Measurements from ENCODE around the gene WNT1. TPM values are rescaled to one million over a fixed set of nuclear protein-coding genes. Genes with fewer than 3 reads are reported as not detected.

Gene WNT1
- total RNA-seq, 2 experiments from 2014 or later = 0.87 to 1.2 TPM

DNA sequence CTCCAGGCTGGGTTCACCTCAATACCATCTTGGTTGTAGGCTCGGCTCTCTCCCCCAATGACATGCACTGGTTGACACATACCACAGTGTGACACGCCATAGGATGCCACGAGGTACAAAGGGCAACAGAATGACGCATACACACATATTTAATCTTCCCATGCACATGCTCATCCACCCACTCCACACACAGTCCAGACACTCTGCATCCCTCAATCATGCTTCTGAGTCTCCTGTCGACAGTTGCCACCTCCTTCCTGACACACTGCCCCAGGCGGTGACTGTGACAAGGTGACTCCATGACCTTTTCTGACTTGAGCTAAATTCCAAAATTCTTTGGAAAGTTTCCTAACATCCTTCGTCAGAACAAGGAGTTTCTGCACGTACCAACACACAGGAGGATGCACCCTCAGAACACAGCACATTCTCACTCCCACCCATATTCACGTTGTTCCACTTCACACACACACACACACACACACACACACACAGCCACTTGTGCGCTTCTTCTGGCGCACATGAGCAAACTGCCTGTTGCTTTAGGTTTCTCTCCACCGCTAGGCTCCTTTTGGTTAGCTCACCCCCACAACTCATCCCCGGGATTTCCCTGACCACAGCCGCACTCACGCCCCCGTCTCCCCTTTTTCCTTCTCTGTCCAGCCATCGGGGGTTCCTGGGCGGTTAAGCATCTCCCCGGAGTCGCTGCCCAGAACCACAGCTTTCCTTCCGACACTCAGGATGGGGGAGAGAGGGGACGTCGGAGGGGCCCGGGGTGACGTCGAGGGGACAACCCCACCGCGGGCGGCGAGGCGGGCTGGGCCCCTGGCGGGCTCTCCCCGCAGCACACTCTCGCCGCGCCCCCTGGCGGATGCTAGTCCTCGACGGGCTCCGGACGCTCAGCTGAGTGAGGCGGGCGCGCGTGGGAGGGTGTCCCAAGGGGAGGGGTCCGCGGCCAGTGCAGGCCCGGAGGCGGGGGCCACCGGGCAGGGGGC lies 536 bp upstream of the WNT1 start:
- H3K27me3 Mint-ChIP-seq = peaks cover 84% of the 10 kb centered on the region
- no peaks in the 10 kb centered on the region for H3K36me3 Mint-ChIP-seq
- CTCF ChIA-PET = interaction anchor here (0.7 to 39.1 kb wide), 30 partner anchors 8 to 258 kb away, joined by 3 to 921 read pairs (median 4); partner anchors contain the start of genes ARF3, DDN, DDX23 and DHH
- no peaks in the 10 kb centered on the region for H3K9me3 Mint-ChIP-seq (ENCODE audit: low read depth)
- H3K4me3 Mint-ChIP-seq = peak overlapping the region; percentile 22
- peak; percentile 81 for DNase-seq
- ATAC-seq = peak; percentile 62
- H3K27ac Mint-ChIP-seq = no peak overlapping the region
- H3K4me1 Mint-ChIP-seq = peaks cover 56% of the 10 kb centered on the region

DNA sequence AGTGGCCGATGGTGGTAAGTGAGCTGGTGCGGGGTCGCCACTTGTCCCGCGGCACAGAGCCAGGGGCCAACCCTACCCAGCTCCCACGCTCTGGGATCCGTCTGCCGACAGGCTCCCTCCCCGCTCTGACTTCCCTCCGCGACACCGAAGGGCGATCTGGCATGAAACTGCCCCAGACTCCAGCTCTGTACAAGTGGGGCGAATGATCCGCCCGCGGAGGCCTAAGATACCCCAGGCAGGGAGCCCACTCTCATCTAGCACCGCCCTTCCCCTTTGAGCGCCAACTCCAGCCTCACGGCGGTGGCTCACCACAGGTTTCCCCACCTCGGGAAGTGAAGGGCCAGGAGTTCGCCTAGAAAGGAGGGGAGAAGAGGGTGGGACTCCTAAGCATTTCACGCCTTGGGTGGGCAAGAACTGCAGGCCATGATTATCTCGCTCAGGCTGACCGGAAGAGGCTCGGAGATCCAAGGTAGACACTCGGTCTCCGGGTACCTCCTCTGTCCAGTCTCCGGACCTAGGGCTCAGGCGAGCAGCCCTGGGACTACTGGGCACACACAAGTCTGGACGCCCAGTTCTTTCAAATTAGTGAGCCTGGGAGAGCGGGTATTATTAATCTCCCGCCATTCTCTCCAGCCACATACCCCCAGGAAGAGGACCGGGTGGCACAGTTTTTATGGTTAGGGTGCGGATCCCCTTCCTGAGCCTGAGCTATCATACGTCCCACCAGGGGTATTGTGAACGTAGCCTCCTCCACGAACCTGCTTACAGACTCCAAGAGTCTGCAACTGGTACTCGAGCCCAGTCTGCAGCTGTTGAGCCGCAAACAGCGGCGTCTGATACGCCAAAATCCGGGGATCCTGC lies 849 bp downstream of the WNT1 start:
- peak overlapping the region; percentile 64 for H3K27ac Mint-ChIP-seq
- DNase-seq = no peak
- H3K27me3 Mint-ChIP-seq = peaks cover 82% of the 10 kb centered on the region
- no peaks in the 10 kb centered on the region for H3K9me3 Mint-ChIP-seq (ENCODE audit: low read depth)
- CTCF ChIA-PET = interaction anchor here (0.7 to 39.1 kb wide), 27 partner anchors 9 to 187 kb away, joined by 3 to 921 read pairs (median 4); partner anchors contain the start of genes ARF3, DDN, DDX23 and DHH
- ATAC-seq = peak; percentile 6
- H3K36me3 Mint-ChIP-seq = no peaks in the 10 kb centered on the region
- H3K4me3 Mint-ChIP-seq = peak overlapping the region; percentile 75
- H3K4me1 Mint-ChIP-seq = peaks cover 50% of the 10 kb centered on the region

DNA sequence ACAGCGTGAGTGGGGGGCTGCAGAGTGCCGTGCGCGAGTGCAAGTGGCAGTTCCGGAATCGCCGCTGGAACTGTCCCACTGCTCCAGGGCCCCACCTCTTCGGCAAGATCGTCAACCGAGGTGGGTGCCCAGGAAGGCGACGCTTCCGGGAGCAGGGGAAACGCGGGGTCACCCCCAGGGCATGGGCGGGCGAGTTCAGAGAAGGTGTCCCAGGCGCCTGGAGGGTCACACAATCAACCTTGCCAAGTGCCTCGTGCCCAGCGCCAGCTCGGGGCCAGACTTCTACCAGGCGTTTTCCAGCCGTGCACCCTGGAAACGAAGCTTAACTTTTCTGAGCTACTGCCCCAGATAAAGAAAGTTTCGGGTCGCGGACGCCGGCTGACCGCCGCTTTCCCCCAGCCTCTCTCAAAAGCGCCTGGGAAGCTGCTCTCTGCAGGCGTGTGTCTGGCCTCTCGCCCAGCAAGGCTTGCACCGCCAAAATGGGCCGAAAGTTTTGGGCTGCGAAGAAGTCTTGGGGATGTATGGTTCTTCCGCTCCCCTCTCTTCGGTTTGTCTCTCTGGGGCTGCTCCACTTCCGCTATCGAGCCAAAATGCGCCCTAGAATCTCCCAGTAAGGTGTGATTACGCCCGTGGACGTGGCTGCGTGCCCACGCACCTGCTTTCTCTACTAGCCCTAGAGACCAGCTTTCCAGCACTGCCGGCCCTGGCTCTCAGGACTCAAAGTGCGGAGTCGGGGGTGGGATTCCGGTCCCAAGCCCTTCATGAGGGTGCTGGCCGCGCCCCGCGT lies 1.7 kb downstream of the WNT1 start:
- Mint-ChIP-seq H3K36me3 (no peaks in the 10 kb centered on the region), H3K9me3 (ENCODE audit: low read depth) (no peaks in the 10 kb centered on the region), H3K4me3 (peak overlapping the region; percentile 75), H3K27me3 (peaks cover 81% of the 10 kb centered on the region), H3K27ac (peak overlapping the region; percentile 64), H3K4me1 (peaks cover 50% of the 10 kb centered on the region)
- ATAC-seq (peak; percentile 49), DNase-seq (peak; percentile 74)
- CTCF ChIA-PET = interaction anchor here (0.8 to 39.1 kb wide), 18 partner anchors 10 to 151 kb away, joined by 3 to 921 read pairs (median 4); partner anchors contain the start of genes ARF3, DDN, DDX23 and FKBP11

DNA sequence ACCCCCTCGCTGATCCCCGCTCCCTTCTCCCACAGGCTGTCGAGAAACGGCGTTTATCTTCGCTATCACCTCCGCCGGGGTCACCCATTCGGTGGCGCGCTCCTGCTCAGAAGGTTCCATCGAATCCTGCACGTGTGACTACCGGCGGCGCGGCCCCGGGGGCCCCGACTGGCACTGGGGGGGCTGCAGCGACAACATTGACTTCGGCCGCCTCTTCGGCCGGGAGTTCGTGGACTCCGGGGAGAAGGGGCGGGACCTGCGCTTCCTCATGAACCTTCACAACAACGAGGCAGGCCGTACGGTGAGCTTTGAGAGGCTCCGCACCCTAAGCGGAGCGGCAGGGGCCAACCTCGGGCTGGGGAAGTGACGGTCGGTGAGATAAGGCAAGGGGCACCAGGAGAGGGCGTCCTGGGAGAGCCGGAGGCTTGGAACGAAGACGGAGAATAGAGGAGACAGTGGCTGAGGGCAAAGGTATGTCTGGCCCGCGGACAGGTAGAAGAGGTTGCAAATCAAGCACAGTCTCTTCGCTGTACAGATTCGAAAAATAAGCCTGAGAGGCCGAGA lies 2.3 kb downstream of the WNT1 start:
- DNase-seq (peak; percentile 56), ATAC-seq (peak; percentile 6)
- CTCF ChIA-PET = interaction anchor here (0.9 to 39.1 kb wide), 12 partner anchors 10 to 131 kb away, joined by 3 to 921 read pairs (median 17); partner anchors contain the start of genes ARF3, DDN, DDX23 and FKBP11

DNA sequence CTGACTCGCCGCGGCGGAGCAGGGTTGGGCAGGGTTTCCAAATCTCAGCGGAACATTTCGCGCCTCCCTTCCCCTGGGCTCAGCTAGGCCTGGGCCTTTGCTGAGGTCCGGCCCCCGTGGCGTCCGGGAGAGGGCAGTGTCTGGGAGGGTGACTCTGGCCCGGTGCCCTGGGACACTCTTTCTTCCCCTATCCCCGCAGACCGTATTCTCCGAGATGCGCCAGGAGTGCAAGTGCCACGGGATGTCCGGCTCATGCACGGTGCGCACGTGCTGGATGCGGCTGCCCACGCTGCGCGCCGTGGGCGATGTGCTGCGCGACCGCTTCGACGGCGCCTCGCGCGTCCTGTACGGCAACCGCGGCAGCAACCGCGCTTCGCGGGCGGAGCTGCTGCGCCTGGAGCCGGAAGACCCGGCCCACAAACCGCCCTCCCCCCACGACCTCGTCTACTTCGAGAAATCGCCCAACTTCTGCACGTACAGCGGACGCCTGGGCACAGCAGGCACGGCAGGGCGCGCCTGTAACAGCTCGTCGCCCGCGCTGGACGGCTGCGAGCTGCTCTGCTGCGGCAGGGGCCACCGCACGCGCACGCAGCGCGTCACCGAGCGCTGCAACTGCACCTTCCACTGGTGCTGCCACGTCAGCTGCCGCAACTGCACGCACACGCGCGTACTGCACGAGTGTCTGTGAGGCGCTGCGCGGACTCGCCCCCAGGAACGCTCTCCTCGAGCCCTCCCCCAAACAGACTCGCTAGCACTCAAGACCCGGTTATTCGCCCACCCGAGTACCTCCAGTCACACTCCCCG lies 3.0 kb downstream of the WNT1 start:
- Mint-ChIP-seq H3K4me1 (peaks cover 50% of the 10 kb centered on the region), H3K9me3 (ENCODE audit: low read depth) (no peaks in the 10 kb centered on the region), H3K27ac (peak overlapping the region; percentile 77), H3K36me3 (no peaks in the 10 kb centered on the region), H3K27me3 (peaks cover 80% of the 10 kb centered on the region), H3K4me3 (peak overlapping the region; percentile 75)
- CTCF ChIA-PET = interaction anchor here (0.8 to 39.1 kb wide), 9 partner anchors 10 to 128 kb away, joined by 3 to 921 read pairs (median 16); partner anchors contain the start of genes ARF3, DDN, DDX23 and DHH
- ATAC-seq = peak; percentile 32
- peak; percentile 68 for DNase-seq

More for the DNA sequence above, 2.3 kb downstream of the WNT1 start:
- H3K27ac Mint-ChIP-seq = peak overlapping the region; percentile 64
- no peaks in the 10 kb centered on the region for H3K9me3 Mint-ChIP-seq (ENCODE audit: low read depth)
- H3K4me3 Mint-ChIP-seq = peak overlapping the region; percentile 75
- no peaks in the 10 kb centered on the region for H3K36me3 Mint-ChIP-seq
- H3K27me3 Mint-ChIP-seq = peaks cover 81% of the 10 kb centered on the region
- H3K4me1 Mint-ChIP-seq = peaks cover 50% of the 10 kb centered on the region

DNA sequence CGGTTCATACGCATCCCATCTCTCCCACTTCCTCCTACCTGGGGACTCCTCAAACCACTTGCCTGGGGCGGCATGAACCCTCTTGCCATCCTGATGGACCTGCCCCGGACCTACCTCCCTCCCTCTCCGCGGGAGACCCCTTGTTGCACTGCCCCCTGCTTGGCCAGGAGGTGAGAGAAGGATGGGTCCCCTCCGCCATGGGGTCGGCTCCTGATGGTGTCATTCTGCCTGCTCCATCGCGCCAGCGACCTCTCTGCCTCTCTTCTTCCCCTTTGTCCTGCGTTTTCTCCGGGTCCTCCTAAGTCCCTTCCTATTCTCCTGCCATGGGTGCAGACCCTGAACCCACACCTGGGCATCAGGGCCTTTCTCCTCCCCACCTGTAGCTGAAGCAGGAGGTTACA lies 3.6 kb downstream of the WNT1 start:
- no peaks in the 10 kb centered on the region for H3K36me3 Mint-ChIP-seq
- CTCF ChIA-PET = interaction anchor here (0.8 to 39.1 kb wide), 11 partner anchors 9 to 129 kb away, joined by 3 to 921 read pairs (median 4); partner anchors contain the start of genes ARF3, DDN, DDX23 and DHH
- peak overlapping the region; percentile 75 for H3K4me3 Mint-ChIP-seq
- DNase-seq = no peak
- H3K27ac Mint-ChIP-seq = peak overlapping the region; percentile 77
- peaks cover 77% of the 10 kb centered on the region for H3K27me3 Mint-ChIP-seq
- peaks cover 50% of the 10 kb centered on the region for H3K4me1 Mint-ChIP-seq
- ATAC-seq = no peak
- no peaks in the 10 kb centered on the region for H3K9me3 Mint-ChIP-seq (ENCODE audit: low read depth)

DNA sequence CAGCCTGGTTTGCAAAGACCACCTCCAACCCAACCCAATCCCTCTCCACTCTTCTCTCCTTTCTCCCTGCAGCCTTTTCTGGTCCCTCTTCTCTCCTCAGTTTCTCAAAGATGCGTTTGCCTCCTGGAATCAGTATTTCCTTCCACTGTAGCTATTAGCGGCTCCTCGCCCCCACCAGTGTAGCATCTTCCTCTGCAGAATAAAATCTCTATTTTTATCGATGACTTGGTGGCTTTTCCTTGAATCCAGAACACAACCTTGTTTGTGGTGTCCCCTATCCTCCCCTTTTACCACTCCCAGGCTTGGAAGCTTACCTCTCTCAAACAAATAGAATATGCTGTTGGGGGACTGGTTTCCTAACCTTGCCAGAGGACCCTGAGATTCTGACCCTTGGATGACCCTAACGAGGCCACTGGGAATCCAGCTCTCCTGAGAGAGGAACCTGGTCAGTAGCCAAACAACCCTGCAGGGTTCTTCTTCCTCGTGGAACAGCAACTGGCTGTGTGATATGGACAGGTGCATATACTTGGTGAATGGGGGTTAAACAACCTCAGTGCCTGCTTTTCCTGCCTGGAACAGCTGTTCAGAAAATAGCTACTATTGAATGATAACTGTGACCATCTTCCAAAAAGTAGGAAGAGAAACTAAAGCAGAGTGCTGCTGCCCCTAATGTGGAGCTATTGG lies 4.4 kb downstream of the WNT1 start:
- peak overlapping the region; percentile 75 for H3K4me3 Mint-ChIP-seq
- peaks cover 77% of the 10 kb centered on the region for H3K27me3 Mint-ChIP-seq
- no peak overlapping the region for H3K27ac Mint-ChIP-seq
- DNase-seq (no peak), ATAC-seq (no peak)
- CTCF ChIA-PET = interaction anchor here (1.0 to 39.1 kb wide), 10 partner anchors 9 to 253 kb away, joined by 3 to 921 read pairs (median 3); partner anchors contain the start of genes ARF3, DDN, DDX23 and RHEBL1
- H3K36me3 Mint-ChIP-seq = no peaks in the 10 kb centered on the region
- no peaks in the 10 kb centered on the region for H3K9me3 Mint-ChIP-seq (ENCODE audit: low read depth)
- peaks cover 42% of the 10 kb centered on the region for H3K4me1 Mint-ChIP-seq

DNA sequence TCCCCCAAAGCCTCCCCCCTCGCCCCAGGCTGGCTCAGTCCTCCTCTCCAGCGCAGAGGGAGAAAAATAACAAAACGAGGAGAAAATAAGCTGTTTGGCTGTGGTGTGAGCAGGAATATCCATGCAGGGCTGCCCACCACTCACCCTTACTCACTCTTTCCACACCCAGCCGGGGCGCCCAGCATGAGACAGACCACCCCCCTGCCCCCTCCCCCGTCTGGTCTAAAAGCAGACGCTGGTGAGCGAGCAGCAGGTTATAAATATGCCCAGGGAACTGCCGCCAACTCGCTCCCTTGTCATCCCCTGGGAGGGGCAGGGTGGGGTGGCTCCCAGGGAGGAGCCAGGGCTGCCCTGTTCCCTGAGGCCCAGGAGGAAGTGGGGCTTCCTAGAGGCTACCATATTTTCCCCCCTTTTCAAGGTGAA lies 7.4 kb downstream of the WNT1 start:
- Mint-ChIP-seq H3K4me3 (no peak overlapping the region), H3K9me3 (ENCODE audit: low read depth) (no peaks in the 10 kb centered on the region)
- CTCF ChIA-PET = interaction anchor here (4.3 to 39.1 kb wide), 3 partner anchors 6 to 132 kb away, joined by 61 to 921 read pairs (median 921); partner anchors contain the start of genes ARF3, DDN, DDX23 and WNT1

DNA sequence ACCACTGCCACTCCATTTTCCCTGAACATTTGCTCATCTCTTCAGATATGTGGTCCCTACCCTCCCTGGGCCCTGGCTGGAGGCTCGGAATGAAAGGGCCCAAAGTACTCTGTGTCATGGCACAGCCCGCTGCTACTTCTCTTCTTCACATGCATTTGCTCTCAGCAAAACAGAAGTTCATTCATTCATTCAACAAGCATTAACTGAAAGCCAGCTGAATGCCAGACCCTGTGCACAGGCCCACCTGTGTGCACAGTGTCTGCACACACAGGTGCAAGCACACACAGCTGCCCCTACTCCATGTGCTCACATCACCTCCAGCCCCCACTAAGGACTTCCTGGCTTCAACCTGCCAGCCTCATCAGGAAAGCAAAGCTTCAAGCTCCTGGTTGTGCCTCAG lies 7.8 kb downstream of the WNT1 start:
- H3K4me1 Mint-ChIP-seq = peaks cover 23% of the 10 kb centered on the region
- H3K4me3 Mint-ChIP-seq = no peak overlapping the region
- H3K27me3 Mint-ChIP-seq = peaks cover 81% of the 10 kb centered on the region
- CTCF ChIA-PET = interaction anchor here (3.3 to 39.1 kb wide), 4 partner anchors 5 to 132 kb away, joined by 18 to 921 read pairs (median 491); partner anchors contain the start of genes ARF3, DDN, DDX23 and WNT1
- H3K9me3 Mint-ChIP-seq (ENCODE audit: low read depth) = no peaks in the 10 kb centered on the region
- no peak for ATAC-seq
- DNase-seq = no peak
- H3K27ac Mint-ChIP-seq = no peak overlapping the region
- no peaks in the 10 kb centered on the region for H3K36me3 Mint-ChIP-seq

More for the DNA sequence above, 7.4 kb downstream of the WNT1 start:
- Mint-ChIP-seq H3K36me3 (no peaks in the 10 kb centered on the region), H3K27me3 (peaks cover 81% of the 10 kb centered on the region), H3K27ac (no peak overlapping the region), H3K4me1 (peaks cover 27% of the 10 kb centered on the region)
- DNase-seq (no peak), ATAC-seq (no peak)

DNA sequence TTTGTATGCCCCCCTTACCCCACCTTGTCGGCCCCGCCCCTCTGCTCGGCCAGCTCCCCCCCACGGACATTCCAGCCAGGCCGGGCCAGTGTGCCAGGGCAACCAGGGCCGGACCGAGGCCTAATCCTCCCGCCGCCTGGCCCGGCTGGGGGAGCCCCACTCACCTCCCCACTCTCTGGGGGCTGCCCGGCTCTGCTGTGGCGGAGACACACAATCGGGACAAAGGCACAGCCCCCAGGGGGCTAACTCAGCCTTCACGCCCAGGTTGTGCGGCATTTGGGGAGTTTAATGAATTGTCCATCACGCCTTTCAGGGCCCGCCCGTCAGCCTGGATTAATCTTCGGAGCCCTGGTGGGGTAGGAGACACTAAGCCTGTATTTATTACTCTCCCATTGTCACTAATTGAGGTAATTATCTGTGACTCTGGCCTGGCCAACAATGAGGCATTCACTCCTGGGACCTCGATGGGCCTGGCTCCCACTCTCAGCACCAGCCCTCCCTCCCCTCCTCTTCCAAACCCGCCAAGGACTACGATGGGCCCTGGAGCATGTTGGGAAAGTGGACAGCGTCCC lies 8.7 kb downstream of the WNT1 start:
- no peaks in the 10 kb centered on the region for H3K9me3 Mint-ChIP-seq (ENCODE audit: low read depth)
- peaks cover 14% of the 10 kb centered on the region for H3K4me1 Mint-ChIP-seq
- CTCF ChIA-PET = interaction anchor here (1.7 to 39.1 kb wide), 9 partner anchors 4 to 133 kb away, joined by 4 to 921 read pairs (median 16); partner anchors contain the start of genes ARF3, DDN, DDX23 and WNT1
- no peaks in the 10 kb centered on the region for H3K36me3 Mint-ChIP-seq
- H3K27me3 Mint-ChIP-seq = peaks cover 73% of the 10 kb centered on the region
- no peak overlapping the region for H3K4me3 Mint-ChIP-seq
- DNase-seq (no peak), ATAC-seq (no peak)
- no peak overlapping the region for H3K27ac Mint-ChIP-seq

All from activated CD8-positive, alpha-beta memory T cell treated with anti-CD3 and anti-CD28 coated beads, Interleukin-2, amount 10 ng/mL, durations not matched to agents 7 days and 5 days (primary cell).